Right lobe of liver (tissue), 4 donors: ENCODE results near the gene NSD1.

Experiments used
- POLR2A ChIP-seq: fragments of 450-650 bp; IDR thresholded peaks from one replicate; pipeline ENCODE4 v1.6.1; 2017; ENCODE audit warnings: antibody characterized with exemption, mild to moderate bottlenecking
- TF ChIP-seq, protein P1 (sequence below), 4 donors: fragments of 200-600 bp in 3 of 4; fragments of 450-650 bp in 1 of 4; IDR thresholded peaks; one replicate each; pipeline versions ENCODE4 v1.5.1 to v1.8.0; 2016 to 2022; ENCODE audit warnings: antibody characterized with exemption in 4 of 4, mild to moderate bottlenecking in 2 of 4
- donor health status: DM: no; HTN: no; CAD: no.
- donor health status: DM: no; HTN: no; CAD: no.
- donor health status: DM: no; HTN: yes; CAD: no.

DNA sequence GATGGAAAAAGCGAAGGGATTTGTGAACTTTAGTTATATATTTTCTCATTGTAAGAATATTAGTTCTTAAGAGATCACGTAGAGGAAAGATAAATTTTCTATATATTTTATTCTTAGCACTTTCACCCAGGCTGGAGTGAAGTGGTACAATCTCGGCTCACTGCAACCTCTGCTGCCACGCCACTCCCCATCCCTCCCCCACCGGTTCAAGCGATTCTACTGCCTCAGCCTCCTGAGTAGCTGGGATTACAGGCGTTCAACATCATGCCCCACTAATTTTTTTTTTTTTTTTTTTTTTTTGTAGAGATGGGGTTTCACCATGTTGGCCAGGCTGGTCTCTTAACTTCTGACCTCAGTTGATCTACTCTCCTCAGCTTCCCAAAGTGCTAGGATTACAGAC is 127.4 kb downstream of the NSD1 start:
- TF ChIP-seq, protein P1, sequence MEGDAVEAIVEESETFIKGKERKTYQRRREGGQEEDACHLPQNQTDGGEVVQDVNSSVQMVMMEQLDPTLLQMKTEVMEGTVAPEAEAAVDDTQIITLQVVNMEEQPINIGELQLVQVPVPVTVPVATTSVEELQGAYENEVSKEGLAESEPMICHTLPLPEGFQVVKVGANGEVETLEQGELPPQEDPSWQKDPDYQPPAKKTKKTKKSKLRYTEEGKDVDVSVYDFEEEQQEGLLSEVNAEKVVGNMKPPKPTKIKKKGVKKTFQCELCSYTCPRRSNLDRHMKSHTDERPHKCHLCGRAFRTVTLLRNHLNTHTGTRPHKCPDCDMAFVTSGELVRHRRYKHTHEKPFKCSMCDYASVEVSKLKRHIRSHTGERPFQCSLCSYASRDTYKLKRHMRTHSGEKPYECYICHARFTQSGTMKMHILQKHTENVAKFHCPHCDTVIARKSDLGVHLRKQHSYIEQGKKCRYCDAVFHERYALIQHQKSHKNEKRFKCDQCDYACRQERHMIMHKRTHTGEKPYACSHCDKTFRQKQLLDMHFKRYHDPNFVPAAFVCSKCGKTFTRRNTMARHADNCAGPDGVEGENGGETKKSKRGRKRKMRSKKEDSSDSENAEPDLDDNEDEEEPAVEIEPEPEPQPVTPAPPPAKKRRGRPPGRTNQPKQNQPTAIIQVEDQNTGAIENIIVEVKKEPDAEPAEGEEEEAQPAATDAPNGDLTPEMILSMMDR (IDR thresholded peaks at IDR 0.05), result no peak
- no peak for TF ChIP-seq POLR2A
